ENCODE data around the gene TFPI.
"Not testable (repeated sequence)": the region's sequence is repeated elsewhere in the genome, so short reads cannot be mapped to it uniquely, and the experiment has no call there.

TFPI gene

DNA sequence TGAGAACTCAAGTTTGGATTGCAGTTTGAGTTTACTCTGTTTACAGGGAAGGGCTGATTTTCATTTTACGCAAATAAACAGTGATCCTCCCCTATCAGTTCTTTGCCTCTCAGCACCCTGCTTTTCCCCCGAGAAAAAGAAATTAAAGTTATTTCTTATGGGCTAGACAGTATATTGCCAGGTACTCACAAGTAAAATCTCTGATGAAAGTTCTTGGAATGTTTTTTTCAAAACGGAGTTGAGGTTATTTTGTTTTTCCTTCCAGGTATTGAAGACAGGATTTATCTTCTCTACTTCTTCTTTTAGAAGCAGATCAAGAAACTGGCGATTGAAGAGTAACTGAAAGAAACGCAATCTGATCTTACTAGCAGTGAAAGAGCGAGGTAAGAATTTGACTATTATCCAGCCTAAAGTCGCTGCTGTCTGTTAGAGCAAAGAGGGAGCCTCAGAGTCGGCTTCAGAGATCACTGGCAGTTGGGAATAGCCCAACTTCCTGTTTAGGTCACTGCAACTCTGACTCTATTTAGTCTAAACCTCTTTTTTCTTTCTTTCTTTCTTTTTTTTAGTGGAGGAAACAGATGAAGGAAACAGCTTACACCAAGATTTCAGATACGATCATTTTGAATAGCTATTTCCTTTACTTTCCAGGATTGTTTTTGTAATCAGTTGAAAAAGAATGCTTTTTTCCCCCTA lies at the start of gene TFPI:
Gene TFPI (minus strand): TSS at position 425 of the 693 bp plus-strand sequence. CDS start 50,667 bp downstream, outside the sequence.
- no peak for DNase-seq (ENCODE audit: low read depth in 2 of 2)

DNA sequence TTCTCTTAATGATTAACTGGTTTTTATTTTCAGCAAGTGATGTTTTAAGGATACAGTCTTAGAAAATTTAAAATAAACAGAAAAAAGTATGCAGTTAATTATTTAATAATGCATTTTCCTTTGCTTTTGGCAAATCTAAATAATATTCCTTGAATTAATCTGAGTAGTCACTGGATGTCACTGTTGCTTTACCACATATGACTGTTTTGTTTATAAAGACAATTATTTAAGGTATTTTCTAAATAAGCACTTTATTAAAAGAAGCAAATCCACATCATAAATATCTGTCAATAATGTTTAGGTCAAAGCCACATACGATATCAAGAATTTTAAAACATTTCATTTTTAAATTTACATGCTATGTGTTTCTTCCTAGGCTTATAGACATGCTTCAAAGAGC lies 40.6 kb upstream of the TFPI start:
- DNase-seq (ENCODE audit: low read depth in 2 of 2) = no peak

- DNase-seq (ENCODE audit: low read depth in 2 of 2) = no peak
Observed at GRCh38 chr2:187593697-187594096, 39.5 kb upstream of the TFPI start.

- no peak for DNase-seq (ENCODE audit: low read depth in 2 of 2)
Observed at GRCh38 chr2:187593098-187593497, 38.9 kb upstream of the TFPI start.

DNA sequence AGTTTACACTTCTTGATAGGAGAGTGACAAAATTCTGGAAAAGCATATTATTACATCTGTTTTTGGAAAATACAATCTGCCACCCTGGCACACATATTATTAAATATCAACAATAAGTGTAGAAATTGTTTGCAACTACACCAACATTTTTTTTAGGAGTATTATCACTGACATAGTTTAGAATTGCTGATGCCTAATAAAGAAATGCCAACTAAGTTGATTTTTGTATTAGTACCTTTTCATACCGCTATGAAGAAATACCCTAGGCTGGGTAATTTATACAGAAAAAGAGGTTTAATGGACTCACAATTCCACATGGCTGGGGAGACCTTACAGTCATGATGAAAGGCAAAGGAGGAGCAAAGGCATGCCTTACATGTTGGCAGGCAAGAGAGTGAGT lies 35.9 kb upstream of the TFPI start:
- DNase-seq (ENCODE audit: low read depth in 2 of 2) = no peak

DNA sequence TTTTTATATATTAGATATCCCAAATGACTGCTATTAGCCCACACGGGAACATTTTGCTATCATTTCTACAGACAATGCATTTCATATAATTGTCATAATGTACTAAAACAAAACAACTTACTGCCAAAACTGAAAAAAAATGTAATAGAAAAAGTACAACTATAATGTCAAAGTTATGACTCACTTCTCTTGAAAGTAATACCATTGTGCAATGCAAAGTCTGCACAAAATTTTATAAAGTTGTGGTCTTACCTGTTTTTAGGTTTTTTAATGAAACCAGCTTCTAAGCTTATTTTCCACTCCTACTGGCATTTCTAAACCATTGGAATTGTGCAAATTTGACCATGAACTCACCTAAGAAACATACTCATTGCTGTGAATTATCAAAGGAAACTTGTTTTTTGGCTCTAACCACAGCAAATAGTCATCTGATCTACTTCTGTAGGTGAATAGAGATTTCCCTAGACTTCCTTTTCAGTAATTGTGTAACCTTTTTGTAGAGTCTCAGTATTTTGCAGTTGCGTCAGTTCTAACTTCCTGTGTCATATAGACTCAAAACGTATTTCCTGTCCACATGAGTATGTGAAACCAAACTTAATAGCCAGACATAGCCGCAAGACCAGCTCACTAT lies 31.9 kb upstream of the TFPI start:
- DNase-seq (ENCODE audit: low read depth in 2 of 2) = no peak

DNA sequence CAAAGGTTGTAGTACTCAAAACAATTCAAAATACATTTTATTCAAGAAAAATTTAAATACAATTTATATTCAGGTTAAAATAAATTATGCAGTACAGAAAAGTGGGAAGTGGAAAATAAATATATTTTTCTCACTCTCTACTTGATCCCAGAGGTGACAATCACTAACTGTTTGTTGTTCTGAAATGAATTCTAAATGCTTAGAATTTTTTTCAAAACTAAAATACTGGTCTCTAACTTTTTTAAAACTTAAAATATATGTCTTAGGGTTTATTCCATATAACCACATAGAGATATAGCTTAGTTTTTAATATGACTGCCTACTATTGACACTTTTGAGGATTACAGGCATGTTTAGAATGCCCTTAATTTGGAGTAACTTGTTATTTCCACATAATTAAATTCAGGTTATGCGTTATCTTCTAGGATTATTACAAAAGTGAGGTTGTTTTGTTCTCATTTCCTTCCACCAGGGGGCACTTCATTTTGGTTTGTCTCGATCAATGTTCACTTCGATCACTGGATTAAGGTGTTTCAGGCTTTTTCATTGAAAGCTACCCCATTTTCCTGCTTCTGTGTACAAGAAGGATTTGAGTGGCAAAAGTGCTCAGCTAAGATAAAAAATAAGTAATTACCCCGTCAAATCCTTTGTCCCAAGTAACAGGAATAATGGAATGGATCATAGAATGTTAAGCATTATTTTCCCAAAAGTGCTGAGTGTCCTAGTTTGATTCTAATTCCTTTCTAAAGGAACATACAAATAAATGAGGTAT lies 27.1 kb upstream of the TFPI start:
- DNase-seq (ENCODE audit: low read depth in 2 of 2) = no peak

GRCh38 chr2:187580462-187581124 lies 26.4 kb upstream of the TFPI start:
- DNase-seq (ENCODE audit: low read depth in 2 of 2) = no peak

- no peak for DNase-seq (ENCODE audit: low read depth in 2 of 2)
Observed at GRCh38 chr2:187577310-187577709, 23.1 kb upstream of the TFPI start.

- DNase-seq (ENCODE audit: low read depth in 2 of 2) = no peak
Observed at GRCh38 chr2:187576906-187577305, 22.7 kb upstream of the TFPI start.

- DNase-seq (ENCODE audit: low read depth in 2 of 2) = no peak
Observed at GRCh38 chr2:187575751-187576067, 21.5 kb upstream of the TFPI start.

- no peak for DNase-seq (ENCODE audit: low read depth in 2 of 2)
Observed at GRCh38 chr2:187574969-187575750, 20.9 kb upstream of the TFPI start.

DNA sequence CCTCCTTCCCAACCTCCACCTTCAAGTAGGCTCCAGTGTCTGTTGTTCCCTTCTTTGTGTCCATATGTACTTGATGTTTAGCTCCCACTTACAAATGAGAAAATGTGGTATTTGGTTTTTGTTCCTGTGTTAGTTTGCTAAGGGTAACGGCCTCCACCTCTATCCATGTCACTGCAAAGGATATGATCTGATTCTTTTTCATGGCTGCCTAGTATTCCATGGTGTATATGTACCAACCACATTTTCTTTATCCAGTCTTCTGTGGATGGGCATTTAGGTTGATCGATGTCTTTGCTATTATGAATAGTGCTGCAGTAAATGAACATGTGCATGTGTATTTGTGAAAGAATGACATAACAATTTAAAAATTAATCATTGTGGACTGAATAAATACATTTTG lies 19.5 kb upstream of the TFPI start:
- no peak for DNase-seq (ENCODE audit: low read depth in 2 of 2)

GRCh38 chr2:187571996-187572395 lies 17.8 kb upstream of the TFPI start:
- DNase-seq (ENCODE audit: low read depth in 2 of 2) = not testable (repeated sequence)

DNA sequence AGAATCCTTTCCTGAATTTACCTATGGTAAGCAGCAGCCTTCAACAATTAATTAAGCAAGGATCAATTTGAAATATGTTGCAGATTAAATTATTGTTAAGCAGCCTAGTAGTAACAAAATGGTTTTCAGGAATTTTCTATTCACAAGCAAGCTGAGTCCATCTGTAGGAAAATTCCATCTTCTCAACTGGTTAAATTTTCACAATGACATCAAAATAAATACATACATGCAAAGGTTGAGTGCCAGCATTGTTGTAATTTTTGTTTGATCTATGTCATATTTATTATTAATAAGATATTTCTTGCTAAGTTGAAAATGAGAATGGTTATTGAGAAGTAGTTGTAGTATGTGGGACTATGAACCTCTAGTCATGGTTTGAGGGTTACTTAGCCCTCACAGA lies 15.3 kb upstream of the TFPI start:
- no peak for DNase-seq (ENCODE audit: low read depth in 2 of 2)

DNA sequence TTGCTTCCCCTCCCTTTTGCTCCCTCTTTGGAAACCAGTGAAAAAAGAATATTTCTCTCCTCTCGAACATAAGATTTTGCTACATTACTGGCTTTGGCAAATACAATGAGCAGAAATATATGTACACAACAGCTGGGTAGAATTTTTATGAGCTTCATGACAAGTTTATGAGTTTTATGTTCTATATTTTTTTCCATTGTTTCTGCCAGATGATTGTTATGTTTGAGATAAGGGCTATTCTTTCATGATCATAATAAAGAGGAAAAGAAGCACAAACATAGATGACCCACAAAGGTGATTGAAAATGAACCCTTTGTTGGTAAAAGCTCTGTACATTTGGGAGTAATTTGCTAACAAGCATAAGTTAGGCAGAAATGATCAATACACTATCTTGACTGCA lies 14.8 kb upstream of the TFPI start:
- DNase-seq (ENCODE audit: low read depth in 2 of 2) = no peak

GRCh38 chr2:187567126-187567525 lies 12.9 kb upstream of the TFPI start:
- DNase-seq (ENCODE audit: low read depth in 2 of 2) = no peak

- DNase-seq (ENCODE audit: low read depth in 2 of 2) = no peak
Observed at GRCh38 chr2:187566712-187567111, 12.5 kb upstream of the TFPI start.

DNA sequence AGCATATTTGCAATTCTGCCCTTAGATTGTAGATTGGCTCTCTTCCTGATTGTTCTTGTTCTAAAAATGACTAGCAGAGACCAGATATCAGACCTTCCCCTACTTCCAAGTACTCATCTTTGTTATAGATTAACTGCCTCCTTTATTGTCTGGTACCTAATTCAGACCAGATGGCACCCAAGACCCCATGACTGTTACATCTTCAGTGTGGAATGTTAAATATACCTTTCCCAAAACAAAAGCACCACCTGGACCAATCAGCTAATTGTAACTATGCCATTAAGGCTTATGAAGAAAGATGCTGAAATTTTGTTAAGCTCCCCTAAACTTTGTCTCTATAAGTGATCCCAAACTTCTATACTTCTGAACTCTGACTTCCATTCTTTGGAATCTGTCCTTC lies 12.0 kb upstream of the TFPI start:
- no peak for DNase-seq (ENCODE audit: low read depth in 2 of 2)

DNA sequence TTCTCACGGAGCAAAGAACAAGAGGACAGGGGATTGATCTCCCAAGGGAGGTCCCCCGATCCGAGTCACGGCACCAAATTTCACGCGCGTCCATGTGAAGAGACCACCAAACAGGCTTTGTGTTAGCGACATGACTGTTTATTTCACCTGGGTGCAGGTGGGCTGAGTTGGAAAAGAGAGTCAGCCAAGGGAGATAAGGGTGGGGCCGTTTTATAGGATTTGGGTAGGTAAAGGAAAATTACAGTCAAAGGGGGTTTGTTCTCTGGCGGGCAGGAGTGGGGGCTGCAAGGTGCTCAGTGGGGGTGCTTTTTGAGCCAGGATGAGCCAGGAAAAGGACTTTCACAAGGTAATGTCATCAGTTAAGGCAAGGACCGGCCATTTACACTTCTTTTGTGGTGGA lies 11.4 kb upstream of the TFPI start:
- not testable (repeated sequence) for DNase-seq (ENCODE audit: low read depth in 2 of 2)

- DNase-seq (ENCODE audit: low read depth in 2 of 2) = not testable (repeated sequence)
Observed at GRCh38 chr2:187556493-187556892, 2.3 kb upstream of the TFPI start.

GRCh38 chr2:187554704-187555082 lies 458 bp upstream of the TFPI start:
- DNase-seq (ENCODE audit: low read depth in 2 of 2) = no peak

Measured in activated CD8-positive, alpha-beta memory T cell treated with anti-CD3 and anti-CD28 coated beads for 4 hours (primary cell).